Spleen (tissue), 11 donors: ENCODE data around the gene NBEA. TPM values are rescaled to one million over a fixed set of nuclear protein-coding genes. Genes with fewer than 3 reads are reported as not detected.

Experiments
- DNase-seq: peaks from one replicate; pipeline ENCODE4 v3.0.0-alpha.2; 2020
- H3K27ac ChIP-seq, 8 donors: fragments of 200-600 bp; sonication (generic) in 7 of 8; 1 replicate in 4 of 8; 2 replicates in 4 of 8; pipeline versions ENCODE4 v1.5.0 to v1.8.0; 2016 to 2021; ENCODE audit warnings: inconsistent platforms in 4 of 8, mild to moderate bottlenecking in 4 of 8, moderate library complexity in 1 of 8
- H3K27me3 ChIP-seq, 7 donors: fragments of 200-600 bp; sonication (generic) in 6 of 7; replicated peaks in 1 of 7; 1 replicate in 4 of 7; 2 replicates in 3 of 7; pipeline versions ENCODE4 v1.5.0 to v1.8.0; 2016 to 2021; ENCODE audit warnings: inconsistent platforms in 3 of 7, mild to moderate bottlenecking in 1 of 7
- H3K36me3 ChIP-seq, 6 donors: fragments of 200-600 bp; sonication (generic) in 5 of 6; 1 replicate in 4 of 6; 2 replicates in 2 of 6; pipeline versions ENCODE4 v1.5.0 to v1.8.0; 2016 to 2021; ENCODE audit warnings: inconsistent platforms in 2 of 6
- H3K4me1 ChIP-seq, 6 donors: fragments of 200-600 bp; sonication (generic) in 5 of 6; 1 replicate in 3 of 6; 2 replicates in 3 of 6; pipeline versions ENCODE4 v1.5.0 to v1.8.0; 2016 to 2021; ENCODE audit warnings: inconsistent platforms in 3 of 6
- H3K4me3 ChIP-seq, 8 donors: fragments of 200-600 bp; sonication (generic) in 7 of 8; 1 replicate in 4 of 8; 2 replicates in 4 of 8; pipeline versions ENCODE4 v1.5.0 to v1.8.0; 2016 to 2021; ENCODE audit warnings: inconsistent platforms in 4 of 8, mild to moderate bottlenecking in 4 of 8, moderate library complexity in 2 of 8
- H3K9me3 ChIP-seq, 8 donors: fragments of 200-600 bp; sonication (generic) in 7 of 8; 1 replicate in 4 of 8; 2 replicates in 4 of 8; pipeline versions ENCODE4 v1.5.0 to v1.8.0; 2016 to 2021; ENCODE audit warnings: inconsistent platforms in 4 of 8
- POLR2A ChIP-seq, 3 donors: fragments of 450-650 bp; IDR thresholded peaks; one replicate each; pipeline ENCODE4 v1.5.1; 2017; ENCODE audit warnings: antibody characterized with exemption in 3 of 3, mild to moderate bottlenecking in 1 of 3
- POLR2AphosphoS5 ChIP-seq, 3 donors: sonication (generic); formaldehyde crosslinking; IDR thresholded peaks; one replicate each; pipeline ENCODE4 v1.5.1; 2017; ENCODE audit warnings: antibody characterized with exemption in 3 of 3
- WGBS, 5 donors: extraction: QIAGEN DNeasy Blood & Tissue Kit in 3 of 5; methylation state at CpG; one replicate each; pipeline versions ENCODE4 v1.1.5 to v1.1.7; 2013 to 2018; 5-methylcytosine and 5-hydroxymethylcytosine counted together
- intact Hi-C: fragments of 100-400 bp; cut with DNase I; formaldehyde crosslinking; loops from one replicate; pipeline ENCODE4 v1.15.0; 2023; ENCODE audit warnings: low total_unique reads
- polyA plus RNA-seq, 3 donors: library from polyadenylated mRNA; stranded (reverse); fragments of 200-250 nt; gene quantifications; one replicate each; pipeline ENCODE4 v1.2.1, GENCODE V29; 2013
- total RNA-seq, 7 donors: library from RNA; depleted of rRNA in 3 of 7; stranded (reverse); fragments of >200 nt in 3 of 7; fragmentation: NEBNext Ultra II Directional in 4 of 7; extraction: Animal tissue kit (Norgen Biotek cat#: 25700) in 4 of 7; gene quantifications; one replicate each; pipeline versions ENCODE4 v1.1.0 to v1.2.1, GENCODE V29; 2016 to 2021
- TF ChIP-seq, protein P1 (sequence below), 11 experiments: fragments of 200-600 bp in 7 of 11; fragments of 450-650 bp in 4 of 11; sonication (generic) in 4 of 11; IDR thresholded peaks in 8 of 11; conservative IDR thresholded peaks in 3 of 11; 1 replicate in 7 of 11; 2 replicates in 4 of 11; pipeline versions ENCODE4 v1.4.0 to v1.8.0; 2016 to 2021; ENCODE audit warnings: antibody characterized with exemption in 11 of 11, inconsistent platforms in 4 of 11, mild to moderate bottlenecking in 1 of 11
- donor health status: healthy with polysubstance abuse.
- donor health status: DM: no; HTN: no; CAD: no; lungs with moderate emphysema.
- donor health status: DM: no; HTN: no; CAD: no.
- donor health status: Bipolar disorder and iron deficiency.
- donor health status: healthy.
- donor health status: DM: no; HTN: no; CAD: no.
- donor health status: DM: yes; HTN: yes; CAD: no.

NBEA gene
- total and polyA plus RNA-seq, 10 donors, result 1.8 to 27.7 (median 12.9) TPM

DNA sequence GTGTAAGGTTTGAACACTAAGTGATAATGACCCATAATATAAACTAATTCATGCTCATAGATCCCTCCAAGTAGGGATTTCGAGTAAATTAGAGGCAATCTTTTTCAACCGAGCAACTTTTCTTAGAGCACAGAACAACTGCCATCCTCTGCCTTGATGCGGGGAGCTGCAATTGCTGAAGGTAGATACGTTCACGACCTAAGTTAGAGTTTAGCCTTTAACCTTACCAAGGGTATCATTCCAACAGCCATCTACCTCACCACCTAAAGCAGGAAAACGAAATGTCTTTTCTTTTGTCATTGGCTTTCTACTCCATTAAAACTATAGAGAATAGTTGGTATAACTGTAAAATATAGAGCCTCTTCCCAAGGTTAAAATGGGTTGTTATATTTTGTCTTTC lies 42.2 kb upstream of the NBEA start:
- no peak for TF ChIP-seq POLR2A (IDR thresholded peaks at IDR 0.05)
- TF ChIP-seq POLR2AphosphoS5 (IDR thresholded peaks at IDR 0.05), result no peak
- TF ChIP-seq, protein P1, sequence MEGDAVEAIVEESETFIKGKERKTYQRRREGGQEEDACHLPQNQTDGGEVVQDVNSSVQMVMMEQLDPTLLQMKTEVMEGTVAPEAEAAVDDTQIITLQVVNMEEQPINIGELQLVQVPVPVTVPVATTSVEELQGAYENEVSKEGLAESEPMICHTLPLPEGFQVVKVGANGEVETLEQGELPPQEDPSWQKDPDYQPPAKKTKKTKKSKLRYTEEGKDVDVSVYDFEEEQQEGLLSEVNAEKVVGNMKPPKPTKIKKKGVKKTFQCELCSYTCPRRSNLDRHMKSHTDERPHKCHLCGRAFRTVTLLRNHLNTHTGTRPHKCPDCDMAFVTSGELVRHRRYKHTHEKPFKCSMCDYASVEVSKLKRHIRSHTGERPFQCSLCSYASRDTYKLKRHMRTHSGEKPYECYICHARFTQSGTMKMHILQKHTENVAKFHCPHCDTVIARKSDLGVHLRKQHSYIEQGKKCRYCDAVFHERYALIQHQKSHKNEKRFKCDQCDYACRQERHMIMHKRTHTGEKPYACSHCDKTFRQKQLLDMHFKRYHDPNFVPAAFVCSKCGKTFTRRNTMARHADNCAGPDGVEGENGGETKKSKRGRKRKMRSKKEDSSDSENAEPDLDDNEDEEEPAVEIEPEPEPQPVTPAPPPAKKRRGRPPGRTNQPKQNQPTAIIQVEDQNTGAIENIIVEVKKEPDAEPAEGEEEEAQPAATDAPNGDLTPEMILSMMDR (IDR thresholded peaks at IDR 0.05 in 8 of 11, conservative IDR thresholded peaks at IDR 0.05 in 3 of 11), result no peak
- no peak overlapping the region for H3K27ac ChIP-seq
- intact Hi-C loops, result no loop called here
- H3K4me1 ChIP-seq, result no peaks in the 10 kb centered on the region
- H3K36me3 ChIP-seq, result no peaks in the 10 kb centered on the region
- no peak for DNase-seq
- no peaks in the 10 kb centered on the region for H3K9me3 ChIP-seq
- 30 to 36% (median 35%) methylated on average over 6 of the region's 6 CpGs for WGBS, 5 donors
- H3K27me3 ChIP-seq, result no peaks in the 10 kb centered on the region
- H3K4me3 ChIP-seq, result no peak overlapping the region

DNA sequence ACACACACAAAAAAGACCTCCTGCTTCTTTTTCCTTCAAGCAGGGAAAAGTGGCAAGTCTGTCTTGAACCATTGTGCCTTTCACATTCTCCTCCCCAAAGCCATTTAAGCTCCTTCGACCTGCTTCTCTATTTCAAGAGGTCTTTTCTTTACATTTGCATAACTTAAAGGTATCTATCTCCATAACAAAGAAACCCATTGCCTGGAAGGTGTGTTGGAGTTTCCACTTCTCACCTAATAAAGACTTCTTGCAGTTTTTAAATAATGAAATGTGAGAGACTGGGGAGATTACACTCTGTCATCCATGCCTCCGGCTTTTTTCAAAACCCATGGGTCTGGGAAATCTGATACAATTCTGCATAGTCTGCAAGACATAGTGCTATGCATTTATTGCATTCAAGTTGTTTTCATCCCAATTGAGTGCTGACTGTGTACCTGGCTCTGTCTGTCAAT lies 41.8 kb upstream of the NBEA start:
- TF ChIP-seq POLR2AphosphoS5 (IDR thresholded peaks at IDR 0.05) (no peak), POLR2A (IDR thresholded peaks at IDR 0.05) (no peak)
- TF ChIP-seq, protein P1 (IDR thresholded peaks at IDR 0.05 in 8 of 11, conservative IDR thresholded peaks at IDR 0.05 in 3 of 11), result no peak
- Histone ChIP-seq H3K36me3 (no peaks in the 10 kb centered on the region), H3K4me1 (no peaks in the 10 kb centered on the region), H3K9me3 (no peaks in the 10 kb centered on the region), H3K27me3 (no peaks in the 10 kb centered on the region), H3K27ac (no peak overlapping the region), H3K4me3 (no peak overlapping the region)
- intact Hi-C loops, result no loop called here
- 28 to 47% (median 36%) methylated on average over 2 of the region's 2 CpGs for WGBS, 5 donors
- no peak for DNase-seq

DNA sequence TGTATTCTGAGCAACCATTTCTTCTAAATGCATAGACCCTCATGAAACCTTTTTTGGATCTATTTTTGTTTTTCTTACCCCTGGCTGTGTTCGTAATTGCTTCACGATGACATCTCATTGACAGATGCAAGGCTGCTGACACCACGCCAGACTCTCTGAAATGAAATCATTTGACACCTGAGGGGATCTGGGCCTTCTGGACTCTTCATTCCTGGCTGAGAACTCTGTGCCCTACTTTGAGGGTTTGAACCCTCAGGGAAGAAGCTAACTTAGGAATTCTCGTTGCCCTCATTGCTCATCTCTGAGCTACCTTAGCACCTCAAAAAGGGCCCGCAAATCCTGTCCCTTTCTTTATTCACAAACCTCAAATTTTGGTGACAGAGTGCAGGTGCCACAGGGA lies 40.5 kb upstream of the NBEA start:
- no peak overlapping the region for H3K27ac ChIP-seq
- no peak overlapping the region for H3K4me3 ChIP-seq
- intact Hi-C loops, result no loop called here
- no peak for DNase-seq
- no peak for TF ChIP-seq POLR2A (IDR thresholded peaks at IDR 0.05)
- TF ChIP-seq POLR2AphosphoS5 (IDR thresholded peaks at IDR 0.05), result no peak
- TF ChIP-seq, protein P1 (IDR thresholded peaks at IDR 0.05 in 8 of 11, conservative IDR thresholded peaks at IDR 0.05 in 3 of 11), result no peak
- WGBS, 5 donors, result 57 to 67% (median 63%) methylated on average over 5 of the region's 5 CpGs
- H3K27me3 ChIP-seq, result no peaks in the 10 kb centered on the region
- no peaks in the 10 kb centered on the region for H3K4me1 ChIP-seq
- no peaks in the 10 kb centered on the region for H3K36me3 ChIP-seq
- no peaks in the 10 kb centered on the region for H3K9me3 ChIP-seq

DNA sequence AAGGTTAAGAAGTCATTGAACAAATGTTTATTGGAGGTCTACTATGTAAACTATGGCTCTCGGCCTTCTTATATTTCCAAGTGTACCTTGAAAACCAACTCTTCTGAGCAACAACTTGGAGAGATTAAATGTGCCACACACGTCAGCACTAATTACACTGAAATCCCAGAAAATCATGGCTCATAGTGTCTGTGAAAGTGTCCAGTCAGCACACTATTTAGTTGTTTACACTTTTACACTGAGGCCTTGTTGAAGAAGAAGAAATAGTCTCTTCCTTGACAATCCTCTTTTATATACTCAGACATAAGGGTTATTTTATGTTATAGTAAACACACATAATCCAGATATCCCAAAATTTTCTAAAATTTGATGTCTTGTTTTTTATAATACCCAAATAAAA lies 30.9 kb upstream of the NBEA start:
- WGBS, 5 donors, result 87 to 90% (median 89%) methylated on average over 2 of the region's 2 CpGs
- DNase-seq, result no peak
- Histone ChIP-seq H3K4me3 (no peak overlapping the region), H3K9me3 (no peaks in the 10 kb centered on the region), H3K4me1 (no peaks in the 10 kb centered on the region), H3K27ac (no peak overlapping the region), H3K36me3 (no peaks in the 10 kb centered on the region), H3K27me3 (peaks cover 0 to 5% (median 0%) of the 10 kb centered on the region in 7 donors)
- intact Hi-C loops, result no loop called here
- no peak for TF ChIP-seq POLR2A (IDR thresholded peaks at IDR 0.05)
- no peak for TF ChIP-seq POLR2AphosphoS5 (IDR thresholded peaks at IDR 0.05)
- TF ChIP-seq, protein P1 (IDR thresholded peaks at IDR 0.05 in 8 of 11, conservative IDR thresholded peaks at IDR 0.05 in 3 of 11), result no peak
